Posterior cingulate gyrus (tissue), 11 donors: ENCODE data around the gene KIF20B.
"Not testable (repeated sequence)": the region's sequence is repeated elsewhere in the genome, so short reads cannot be mapped to it uniquely, and the experiment has no call there.

Source experiments
- DNase-seq, 10 donors: peaks; one replicate each; pipeline versions ENCODE4 v3.0.0 to v3.0.0-alpha.2; 2020 to 2021; ENCODE audit warnings: mixed read lengths in 3 of 10
- intact Hi-C: fragments of 100-400 bp; cut with DNase I; formaldehyde crosslinking; loops from one replicate; pipeline ENCODE4 v1.15.1; 2023

The KIF20B gene

GRCh38 chr10:89685936-89686335 is 15.5 kb upstream of the KIF20B start:
- intact Hi-C loops: no loop called here
- no peak for DNase-seq

- DNase-seq: no peak
- intact Hi-C loops: no loop called here
Measured at GRCh38 chr10:89690027-89690426, 11.4 kb upstream of the KIF20B start.

GRCh38 chr10:89692416-89692815 is 9.0 kb upstream of the KIF20B start:
- intact Hi-C loops: no loop called here
- DNase-seq: no peak

GRCh38 chr10:89693176-89693575 is 8.2 kb upstream of the KIF20B start:
- intact Hi-C loops: no loop called here
- DNase-seq: no peak

- intact Hi-C loops: no loop called here
- DNase-seq: no peak
Measured at GRCh38 chr10:89695307-89695706, 6.1 kb upstream of the KIF20B start.

GRCh38 chr10:89697946-89698345 is 3.4 kb upstream of the KIF20B start:
- no peak for DNase-seq
- intact Hi-C loops: no loop called here

GRCh38 chr10:89699581-89700064 is 1.8 kb upstream of the KIF20B start:
- intact Hi-C loops: loop anchor here (2.0 to 10.0 kb wide), 3 partner anchors 55 to 485 kb away; partner anchors contain the start of gene PANK1

GRCh38 chr10:89700923-89701241 is 508 bp upstream of the KIF20B start:
- intact Hi-C loops: loop anchor here (2.0 to 10.0 kb wide), 3 partner anchors 56 to 486 kb away; partner anchors contain the start of gene PANK1
- no peak for DNase-seq

More at GRCh38 chr10:89699581-89700064, 1.8 kb upstream of the KIF20B start:
- no peak for DNase-seq

GRCh38 chr10:89702121-89702480 is 711 bp downstream of the KIF20B start:
- intact Hi-C loops: loop anchor here (5.0 to 10.0 kb wide), 2 partner anchors 275 to 487 kb away; no protein-coding TSS in a partner anchor

GRCh38 chr10:89705466-89705865 is 4.1 kb downstream of the KIF20B start:
- intact Hi-C loops: loop anchor here (10.0 kb wide), 1 partner anchor 491 kb away; no protein-coding TSS in a partner anchor
- DNase-seq: no peak

More at GRCh38 chr10:89702121-89702480, 711 bp downstream of the KIF20B start:
- DNase-seq: no peak

- intact Hi-C loops: loop anchor here (10.0 kb wide), 1 partner anchor 491 kb away; no protein-coding TSS in a partner anchor
- DNase-seq: no peak
Measured at GRCh38 chr10:89706011-89706410, 4.6 kb downstream of the KIF20B start.

GRCh38 chr10:89707372-89707771 is 6.0 kb downstream of the KIF20B start:
- no peak for DNase-seq
- intact Hi-C loops: loop anchor here (10.0 kb wide), 1 partner anchor 493 kb away; no protein-coding TSS in a partner anchor

GRCh38 chr10:89710753-89711152 is 9.4 kb downstream of the KIF20B start:
- no peak for DNase-seq
- intact Hi-C loops: no loop called here

GRCh38 chr10:89734616-89735015 is 33.2 kb downstream of the KIF20B start:
- no peak for DNase-seq
- intact Hi-C loops: no loop called here

- intact Hi-C loops: no loop called here
- no peak for DNase-seq
Measured at GRCh38 chr10:89738551-89739209, 37.3 kb downstream of the KIF20B start.

GRCh38 chr10:89741126-89741762 is 39.9 kb downstream of the KIF20B start:
- intact Hi-C loops: no loop called here
- no peak for DNase-seq

GRCh38 chr10:89744026-89744425 is 42.6 kb downstream of the KIF20B start:
- intact Hi-C loops: no loop called here
- DNase-seq: no peak

GRCh38 chr10:89745903-89746302 is 44.5 kb downstream of the KIF20B start:
- intact Hi-C loops: no loop called here
- DNase-seq: peak in 1 of 10 donors; percentile 57

GRCh38 chr10:89750441-89750840 is 49.1 kb downstream of the KIF20B start:
- intact Hi-C loops: no loop called here
- no peak for DNase-seq

- DNase-seq: peak in 1 of 10 donors; percentile 21
- intact Hi-C loops: no loop called here
Measured at GRCh38 chr10:89755374-89755773, 54.0 kb downstream of the KIF20B start.

GRCh38 chr10:89759531-89759930 is 58.1 kb downstream of the KIF20B start:
- DNase-seq: no peak
- intact Hi-C loops: no loop called here

- intact Hi-C loops, DNase-seq: not testable (repeated sequence)
Measured at GRCh38 chr10:89763671-89764070, 62.3 kb downstream of the KIF20B start.
